Epithelial cell of alveolus of lung (primary cell): ENCODE measurements around the gene ZNF75A. TPM values are rescaled to one million over a fixed set of nuclear protein-coding genes. Genes with fewer than 3 reads are reported as not detected.

Experiments used
- total RNA-seq: library from RNA; depleted of rRNA; stranded (reverse); fragments of >200 nt; gene quantifications from 2 replicates; pipeline ENCODE4 v1.2.1, GENCODE V29; 2015

ZNF75A gene
- total RNA-seq, result 8.1 and 26.1 TPM in 2 replicates

GRCh38 chr16:3305109-3306068, at the start of gene ZNF75A, which contains the start of gene TIGD7:
Gene ZNF75A, plus strand, starts transcription at chr16:3305497. Its CDS starts 2,932 bp downstream, at chr16:3308429.
Gene TIGD7, minus strand, starts transcription at chr16:3305430. Its CDS starts 4,816 bp downstream, at chr16:3300614.

GRCh38 chr16:3256146-3256865, 49.0 kb upstream of the ZNF75A start, which contains the start of gene MEFV:
Gene MEFV, minus strand, starts transcription at chr16:3256633. Its CDS starts 46 bp downstream, at chr16:3256587.

GRCh38 chr16:3282730-3283542, 22.4 kb upstream of the ZNF75A start, which contains the start of gene ZNF263:
Gene ZNF263, plus strand, starts transcription at chr16:3283491. Its CDS starts 328 bp downstream, at chr16:3283819.

GRCh38 chr16:3355589-3355988, 50.3 kb downstream of the ZNF75A start, which contains the start of gene OR2C1:
Gene OR2C1, plus strand, starts transcription at chr16:3355889. Its CDS starts 52 bp downstream, at chr16:3355941.

Other genes with a start within 250 kb of the ZNF75A start
- 5.3 and 123 TPM in 2 replicates for gene IL32, start 239.9 kb upstream of the ZNF75A start, total RNA-seq
- gene ZSCAN10, start 206.2 kb upstream of the ZNF75A start, total RNA-seq, result not detected in 2 replicates
- gene ZNF205, start 192.9 kb upstream of the ZNF75A start, total RNA-seq, result 9.6 and 18.7 TPM in 2 replicates
- gene ZNF213, start 170.5 kb upstream of the ZNF75A start, total RNA-seq, result 7.2 and 12.7 TPM in 2 replicates
- not detected in 2 replicates for gene OR1F1, start 117.3 kb upstream of the ZNF75A start, total RNA-seq
- 4.4 and 12.1 TPM in 2 replicates for gene ZNF200, start 70.3 kb upstream of the ZNF75A start, total RNA-seq
- not detected in 2 replicates for gene MEFV, start 48.9 kb upstream of the ZNF75A start, total RNA-seq
- 34.6 and 49.3 TPM in 2 replicates for gene ZNF263, start 22.0 kb upstream of the ZNF75A start, total RNA-seq
- 2.5 and 8.1 TPM in 2 replicates for gene TIGD7, start 67 bp upstream of the ZNF75A start, total RNA-seq
- not detected in 2 replicates for gene OR2C1, start 50.4 kb downstream of the ZNF75A start, total RNA-seq
- 7.5 and 17.1 TPM in 2 replicates for gene ZSCAN32, start 95.5 kb downstream of the ZNF75A start, total RNA-seq
- 7.1 and 12.5 TPM in 2 replicates for gene ZNF174, start 95.7 kb downstream of the ZNF75A start, total RNA-seq
- 1.5 and 1.9 TPM in 2 replicates for gene ZNF597, start 138.0 kb downstream of the ZNF75A start, total RNA-seq
- 17.1 and 37.0 TPM in 2 replicates for gene NAA60, start 138.2 kb downstream of the ZNF75A start, total RNA-seq
- not detected in 2 replicates for gene C16orf90, start 190.0 kb downstream of the ZNF75A start, total RNA-seq
- 12.3 and 27.1 TPM in 2 replicates for gene CLUAP1, start 195.5 kb downstream of the ZNF75A start, total RNA-seq